ENCODE results near the gene RALGAPA2. TPM values are rescaled to one million over a fixed set of nuclear protein-coding genes. Genes with fewer than 3 reads are reported as not detected.
A peak's percentile ranks its signal among the peaks of the same experiment; 100 is the strongest.

RALGAPA2 gene
- total RNA-seq, 4 donors from 2014 or later = 89.7 to 126 (median 97.8) TPM

DNA sequence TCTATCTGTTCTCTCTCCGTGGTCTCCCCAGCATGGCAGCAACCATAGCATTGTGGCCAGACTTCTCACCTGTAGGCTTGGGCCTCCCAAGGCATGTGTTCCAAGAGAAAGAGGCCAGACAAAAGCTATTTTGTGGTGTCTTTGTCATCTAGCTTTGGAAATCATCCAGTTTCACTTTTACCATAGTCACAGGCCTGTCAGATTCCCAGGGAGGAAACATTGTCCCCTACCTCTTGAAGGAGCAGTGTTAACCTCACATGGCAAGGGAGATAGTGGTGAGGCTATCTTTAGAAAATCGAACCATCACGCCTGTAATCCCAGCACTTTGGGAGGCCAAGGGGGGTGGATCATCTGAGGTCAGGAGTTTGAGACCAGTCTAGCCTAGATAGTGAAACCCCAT lies 42.3 kb upstream of the RALGAPA2 start:
- Histone ChIP-seq H3K36me3 (no peaks in the 10 kb centered on the region), H3K27ac (no peak overlapping the region), H3K9me3 (no peaks in the 10 kb centered on the region), H3K27me3 (no peaks in the 10 kb centered on the region), H3K4me1 (peaks cover 6 to 11% of the 10 kb centered on the region in 2 donors), H3K4me3 (replicated peaks in 1 of 3) (no peak overlapping the region)
- intact Hi-C loops (cut with DNase I) = no loop called here
- WGBS, 2 donors = 92 to 97% methylated on average over 3 of the region's 3 CpGs
- DNase-seq = no peak
- TF ChIP-seq, protein P1, sequence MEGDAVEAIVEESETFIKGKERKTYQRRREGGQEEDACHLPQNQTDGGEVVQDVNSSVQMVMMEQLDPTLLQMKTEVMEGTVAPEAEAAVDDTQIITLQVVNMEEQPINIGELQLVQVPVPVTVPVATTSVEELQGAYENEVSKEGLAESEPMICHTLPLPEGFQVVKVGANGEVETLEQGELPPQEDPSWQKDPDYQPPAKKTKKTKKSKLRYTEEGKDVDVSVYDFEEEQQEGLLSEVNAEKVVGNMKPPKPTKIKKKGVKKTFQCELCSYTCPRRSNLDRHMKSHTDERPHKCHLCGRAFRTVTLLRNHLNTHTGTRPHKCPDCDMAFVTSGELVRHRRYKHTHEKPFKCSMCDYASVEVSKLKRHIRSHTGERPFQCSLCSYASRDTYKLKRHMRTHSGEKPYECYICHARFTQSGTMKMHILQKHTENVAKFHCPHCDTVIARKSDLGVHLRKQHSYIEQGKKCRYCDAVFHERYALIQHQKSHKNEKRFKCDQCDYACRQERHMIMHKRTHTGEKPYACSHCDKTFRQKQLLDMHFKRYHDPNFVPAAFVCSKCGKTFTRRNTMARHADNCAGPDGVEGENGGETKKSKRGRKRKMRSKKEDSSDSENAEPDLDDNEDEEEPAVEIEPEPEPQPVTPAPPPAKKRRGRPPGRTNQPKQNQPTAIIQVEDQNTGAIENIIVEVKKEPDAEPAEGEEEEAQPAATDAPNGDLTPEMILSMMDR (IDR thresholded peaks at IDR 0.05) = no peak
- TF ChIP-seq POLR2A (IDR thresholded peaks at IDR 0.05) = no peak

DNA sequence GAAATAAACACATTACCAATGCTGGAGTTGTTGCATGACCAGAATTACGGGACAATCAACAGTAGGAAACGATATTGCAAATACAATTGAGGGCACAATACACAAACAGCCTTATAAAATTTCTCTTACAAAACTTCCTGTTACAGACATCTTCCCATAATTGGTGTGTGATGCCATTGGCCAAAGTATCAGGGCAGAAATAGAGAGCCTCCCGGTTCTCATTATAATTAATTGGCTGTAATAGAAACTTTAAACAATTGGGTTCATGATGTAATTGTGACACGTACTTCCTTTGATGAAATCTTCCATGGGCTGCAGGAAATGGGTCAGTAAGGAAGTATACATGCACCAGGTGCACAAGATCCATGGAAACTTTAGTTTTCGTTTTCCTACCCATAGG lies 40.3 kb upstream of the RALGAPA2 start:
- H3K27me3 ChIP-seq = no peaks in the 10 kb centered on the region
- no peak for DNase-seq
- no peaks in the 10 kb centered on the region for H3K36me3 ChIP-seq
- WGBS, 2 donors = 70 to 75% methylated on average over 5 of the region's 5 CpGs
- intact Hi-C loops (cut with DNase I) = no loop called here
- no peak overlapping the region for H3K4me3 ChIP-seq (replicated peaks in 1 of 3)
- TF ChIP-seq, protein P1 (IDR thresholded peaks at IDR 0.05) = no peak
- no peak for TF ChIP-seq POLR2A (IDR thresholded peaks at IDR 0.05)
- H3K4me1 ChIP-seq = no peaks in the 10 kb centered on the region
- H3K9me3 ChIP-seq = no peaks in the 10 kb centered on the region
- peak overlapping the region in 2 of 3 donors; percentile 8 to 28 for H3K27ac ChIP-seq

DNA sequence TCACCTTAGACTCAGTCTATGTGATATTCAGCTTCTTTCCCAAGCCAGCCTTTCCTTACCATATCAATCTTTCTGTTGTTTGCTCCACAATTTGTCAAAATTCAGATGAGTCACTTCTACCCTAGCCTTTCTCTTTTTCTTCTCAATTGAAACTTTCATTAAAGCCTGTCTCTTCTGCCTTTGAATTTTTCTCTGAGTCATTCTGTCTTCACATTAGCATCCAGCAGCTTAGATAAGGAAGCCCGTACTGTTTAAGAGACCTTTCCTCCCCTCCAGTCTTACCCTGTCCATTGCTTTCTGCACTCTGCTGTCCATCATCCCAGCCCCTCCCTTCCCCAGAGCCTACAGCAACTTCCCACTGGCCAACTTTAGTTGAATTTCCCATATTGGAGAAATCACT lies 34.9 kb upstream of the RALGAPA2 start:
- peaks cover 28 to 35% of the 10 kb centered on the region in 2 donors for H3K4me1 ChIP-seq
- no peak overlapping the region for H3K4me3 ChIP-seq (replicated peaks in 1 of 3)
- no peaks in the 10 kb centered on the region for H3K36me3 ChIP-seq
- 88 to 90% methylated on average over 1 of the region's 1 CpG for WGBS, 2 donors
- DNase-seq = no peak
- no peaks in the 10 kb centered on the region for H3K9me3 ChIP-seq
- intact Hi-C loops (cut with DNase I) = no loop called here
- TF ChIP-seq, protein P1 (IDR thresholded peaks at IDR 0.05) = no peak
- TF ChIP-seq POLR2A (IDR thresholded peaks at IDR 0.05) = no peak
- H3K27ac ChIP-seq = no peak overlapping the region
- H3K27me3 ChIP-seq = no peaks in the 10 kb centered on the region

DNA sequence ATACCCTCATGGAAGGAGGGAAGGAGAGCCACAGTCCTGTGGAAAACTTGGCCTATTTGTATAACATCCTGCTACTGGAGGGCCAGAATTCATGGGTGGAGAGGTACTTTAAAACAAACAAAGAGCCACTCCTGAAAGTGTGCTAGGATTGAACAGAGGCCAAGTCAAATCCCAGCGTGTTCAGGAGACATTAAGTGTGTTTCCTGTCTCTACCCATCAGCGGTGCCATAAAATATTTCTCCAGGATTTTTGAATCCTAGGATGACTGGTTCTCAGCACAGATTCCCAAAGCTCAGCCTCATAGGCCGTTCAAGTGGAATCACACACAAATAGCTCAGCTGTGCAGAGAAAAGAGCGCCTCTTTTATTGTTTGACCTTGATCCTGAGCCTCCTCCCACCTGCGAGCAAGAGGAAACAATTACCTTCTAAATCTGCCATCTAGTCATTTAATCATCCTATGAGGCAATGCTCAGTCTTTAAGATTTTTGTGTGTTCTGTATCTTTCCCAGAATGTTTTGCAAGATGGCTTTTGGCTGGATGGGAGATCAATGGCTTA lies 31.8 kb upstream of the RALGAPA2 start:
- no peaks in the 10 kb centered on the region for H3K9me3 ChIP-seq
- peak overlapping the region; percentile 92 to 93 (median 92) for H3K27ac ChIP-seq
- no peaks in the 10 kb centered on the region for H3K27me3 ChIP-seq
- DNase-seq = peak in 1 of 2 donors; percentile 17
- intact Hi-C loops (cut with DNase I) = no loop called here
- H3K36me3 ChIP-seq = no peaks in the 10 kb centered on the region
- peaks cover 53 to 55% of the 10 kb centered on the region in 2 donors for H3K4me1 ChIP-seq
- TF ChIP-seq, protein P1 (IDR thresholded peaks at IDR 0.05) = no peak
- TF ChIP-seq POLR2A (IDR thresholded peaks at IDR 0.05) = no peak
- H3K4me3 ChIP-seq (replicated peaks in 1 of 3) = no peak overlapping the region
- 24% methylated on average over 5 of the region's 5 CpGs for WGBS, 2 donors

DNA sequence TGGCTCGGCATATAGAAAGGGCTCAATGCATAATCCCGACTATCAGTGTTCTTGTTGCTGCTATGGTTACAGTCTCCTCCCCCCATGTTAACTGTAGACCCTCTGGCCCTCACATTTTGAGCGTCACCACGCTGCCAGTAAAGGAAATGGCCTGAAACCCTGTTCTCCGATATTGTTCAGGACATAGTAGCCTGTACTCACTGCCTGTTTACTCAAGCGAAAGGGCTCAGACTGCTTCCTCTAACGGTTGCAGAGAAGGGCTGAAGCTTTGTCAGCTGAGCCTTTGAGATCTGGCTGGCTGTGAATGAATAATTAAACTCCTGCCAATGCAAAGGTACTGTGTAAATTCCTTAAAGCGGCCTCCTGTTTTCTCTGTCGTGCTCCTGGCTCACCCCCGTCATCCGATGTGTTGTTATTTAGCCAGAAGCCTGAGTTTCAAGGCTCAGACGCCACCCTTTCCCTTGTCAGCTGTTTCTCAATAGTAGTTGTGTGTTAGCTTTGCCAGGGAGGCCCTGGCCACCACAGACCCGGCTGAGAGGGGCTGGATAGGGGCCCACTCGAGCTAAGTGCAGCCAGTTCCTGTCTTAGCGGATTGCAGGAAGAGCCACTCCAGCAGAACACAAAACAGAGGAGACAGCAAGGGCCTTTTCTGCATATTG lies 31.2 kb upstream of the RALGAPA2 start:
- peak overlapping the region; percentile 92 to 93 (median 92) for H3K27ac ChIP-seq
- H3K9me3 ChIP-seq = no peaks in the 10 kb centered on the region
- 5 to 6% methylated on average over 15 of the region's 15 CpGs for whole genome bisulfite sequencing, 2 donors
- intact Hi-C loops (cut with DNase I) = no loop called here
- TF ChIP-seq, protein P1 (IDR thresholded peaks at IDR 0.05) = no peak
- no peak for TF ChIP-seq POLR2A (IDR thresholded peaks at IDR 0.05)
- no peaks in the 10 kb centered on the region for H3K27me3 ChIP-seq
- DNase-seq = peak; percentile 85 to 89
- H3K36me3 ChIP-seq = no peaks in the 10 kb centered on the region
- H3K4me3 ChIP-seq (replicated peaks in 1 of 3) = no peak overlapping the region
- H3K4me1 ChIP-seq = peaks cover 53 to 55% of the 10 kb centered on the region in 2 donors

All from thyroid gland (tissue), 4 donors.